ENCODE results near the gene HES2.

DNA sequence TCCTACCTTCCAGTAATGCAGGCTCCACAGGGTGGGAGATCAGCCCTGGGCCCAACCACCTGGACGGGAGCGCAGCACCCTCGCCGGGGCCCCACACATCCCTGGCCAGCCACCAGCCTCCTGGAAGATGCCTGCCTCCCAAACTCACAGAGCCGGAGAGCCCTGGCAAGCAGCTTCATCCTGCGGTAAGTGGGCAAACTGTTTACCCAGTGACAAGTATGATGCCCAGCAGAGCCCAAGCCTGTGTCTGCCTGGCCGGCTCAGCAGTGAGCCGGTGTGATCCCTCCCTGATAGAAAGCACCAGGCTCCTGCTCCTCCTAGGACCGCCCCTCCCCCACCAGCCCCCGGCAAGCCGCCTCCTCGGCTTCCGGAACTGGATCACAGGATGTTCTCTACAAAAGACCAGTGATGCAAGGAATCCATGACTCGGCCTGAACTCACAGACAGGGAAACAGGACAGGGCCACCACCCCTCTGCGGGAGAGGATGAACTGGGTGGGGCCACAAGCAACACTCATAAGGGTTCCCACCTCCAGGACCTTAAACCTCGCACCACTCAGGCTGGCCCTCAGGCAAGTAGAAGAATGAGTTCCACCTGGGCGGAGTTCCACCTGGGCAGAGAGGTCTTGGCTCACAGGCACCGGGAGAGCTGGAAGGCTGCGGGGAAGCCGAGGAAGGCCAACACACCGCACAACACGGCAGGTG lies 34.1 kb downstream of the HES2 start:
- TF ChIP-seq POLR2A (IDR thresholded peaks at IDR 0.05; ENCODE audit: low read length) (no peak), GATA1 (IDR thresholded peaks at IDR 0.05; ENCODE audit: low read depth, low read length) (no peak)
